ENCODE results near the gene CACNA1E.
"Not testable (repeated sequence)": the region's sequence is repeated elsewhere in the genome, so short reads cannot be mapped to it uniquely, and the experiment has no call there.

CACNA1E gene

GRCh38 chr1:181517181-181517875 lies 34.0 kb downstream of the CACNA1E start:
- no peak for TF ChIP-seq CTCF (IDR thresholded peaks at IDR 0.05; ENCODE audit: low read depth, low read length)

DNA sequence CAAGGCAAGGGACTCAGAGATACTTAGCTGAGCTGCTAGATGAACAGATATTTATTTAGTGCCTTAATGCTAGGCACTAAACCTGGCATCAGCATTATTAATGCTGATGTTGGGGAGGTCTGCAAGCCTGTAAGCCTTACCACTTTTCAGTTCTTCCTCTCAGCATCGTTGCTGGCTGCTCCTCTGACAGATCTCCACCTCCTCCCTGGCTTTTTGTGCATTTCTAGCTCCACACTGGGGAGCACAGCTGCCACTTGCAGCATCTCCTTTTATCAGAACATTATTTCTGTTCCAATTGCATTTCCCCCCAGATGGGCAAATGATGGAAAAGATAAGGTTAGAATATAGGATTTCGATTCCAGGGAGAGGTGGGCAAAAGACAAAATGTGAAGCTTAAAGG lies 34.8 kb downstream of the CACNA1E start:
- no peak for TF ChIP-seq CTCF (IDR thresholded peaks at IDR 0.05; ENCODE audit: low read depth, low read length)
- H3K4me3 ChIP-seq (ENCODE audit: low read depth, low read length), result no peak overlapping the region

More at GRCh38 chr1:181517181-181517875, 34.0 kb downstream of the CACNA1E start:
- H3K4me3 ChIP-seq (ENCODE audit: low read depth, low read length), result no peak overlapping the region

- no peak for TF ChIP-seq CTCF (IDR thresholded peaks at IDR 0.05; ENCODE audit: low read depth, low read length)
- no peak overlapping the region for H3K4me3 ChIP-seq (ENCODE audit: low read depth, low read length)
Measured at GRCh38 chr1:181522864-181523263, 39.5 kb downstream of the CACNA1E start.

- no peak overlapping the region for H3K4me3 ChIP-seq (ENCODE audit: low read depth, low read length)
- no peak for TF ChIP-seq CTCF (IDR thresholded peaks at IDR 0.05; ENCODE audit: low read depth, low read length)
Measured at GRCh38 chr1:181525104-181525721, 41.9 kb downstream of the CACNA1E start.

- H3K4me3 ChIP-seq (ENCODE audit: low read depth, low read length), result not testable (repeated sequence)
Measured at GRCh38 chr1:181528241-181528640, 44.9 kb downstream of the CACNA1E start.

DNA sequence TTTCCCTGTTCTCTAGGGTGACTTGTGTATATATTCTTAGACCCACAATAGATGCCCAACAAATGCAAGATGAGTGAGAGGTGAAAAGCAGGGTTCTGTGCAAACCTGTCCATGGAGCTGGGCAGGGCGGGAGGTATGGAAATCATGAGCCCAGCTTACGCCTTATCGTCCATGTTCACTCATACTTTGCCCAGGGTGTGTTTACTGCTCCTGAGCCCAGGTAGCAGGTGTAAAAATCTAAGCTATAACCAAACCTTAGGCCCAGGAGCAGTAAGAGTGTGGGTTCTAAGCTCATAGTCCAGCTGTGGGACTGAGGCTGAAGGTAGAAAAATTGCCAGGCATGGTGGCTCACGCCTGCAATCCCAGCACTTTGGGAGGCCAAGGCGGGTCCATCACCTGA lies 48.1 kb downstream of the CACNA1E start:
- no peak for TF ChIP-seq CTCF (IDR thresholded peaks at IDR 0.05; ENCODE audit: low read depth, low read length)
- no peak overlapping the region for H3K4me3 ChIP-seq (ENCODE audit: low read depth, low read length)

DNA sequence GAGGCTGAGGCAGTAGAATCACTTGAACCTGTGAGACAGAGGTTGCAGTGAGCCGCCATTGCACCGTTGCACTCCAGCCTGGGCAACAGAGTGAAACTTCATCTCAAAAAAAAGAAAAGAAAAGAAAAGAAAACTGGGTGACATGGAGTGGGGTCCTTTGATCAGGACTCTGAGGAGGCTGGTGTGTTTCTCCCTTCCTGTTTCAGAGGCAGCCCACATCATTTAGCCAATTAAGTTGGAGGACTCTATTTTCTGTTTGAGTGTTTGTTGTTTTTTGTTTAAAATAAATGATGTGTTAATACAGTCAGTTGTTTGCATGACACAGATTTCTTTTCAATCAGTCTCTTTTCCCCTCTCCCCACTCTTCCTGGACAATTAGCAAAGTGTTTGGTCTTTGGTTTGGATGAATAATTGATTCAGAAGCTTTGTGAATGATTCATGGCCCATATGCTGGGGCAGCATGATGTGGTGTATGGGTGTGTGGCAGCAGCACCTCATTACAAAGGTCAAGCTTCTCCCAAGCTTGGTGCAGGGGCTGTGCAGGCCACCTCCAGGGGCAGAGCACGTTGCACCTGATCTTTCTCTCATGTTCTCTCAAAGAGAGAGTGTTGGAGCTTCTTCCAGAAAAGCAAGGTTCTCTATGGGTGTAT lies 48.8 kb downstream of the CACNA1E start:
- no peak overlapping the region for H3K4me3 ChIP-seq (ENCODE audit: low read depth, low read length)
- no peak for TF ChIP-seq CTCF (IDR thresholded peaks at IDR 0.05; ENCODE audit: low read depth, low read length)

Data from WI38 (cell line).